ENCODE data around the gene HPGD.

GRCh38 chr4:174444390-174444789, 77.9 kb downstream of the HPGD start:
- TF ChIP-seq CTCF (IDR thresholded peaks at IDR 0.05), result no peak
- no peak for TF ChIP-seq POLR2AphosphoS5 (IDR thresholded peaks at IDR 0.05)
- no peak for TF ChIP-seq POLR2A (IDR thresholded peaks at IDR 0.05)
- no peak for TF ChIP-seq EP300 (IDR thresholded peaks at IDR 0.05)

All from suprapubic skin (tissue), 4 donors.